DOHH2 (cell line): ENCODE results near the gene SLC1A2.

Source experiments
- H3F3A ChIP-seq: fragments of 200-600 bp; sonication (generic), shearing (Covaris generic); 2 replicates; pipeline ENCODE4 v1.6.0; 2016; ENCODE audit warnings: antibody characterized with exemption, mild to moderate bottlenecking; ENCODE audit not compliant: control insufficient read depth, insufficient read depth
- H3K27ac ChIP-seq: fragments of 200-600 bp; sonication (generic); 2 replicates; pipeline ENCODE4 v1.5.1; 2014; ENCODE audit warnings: low read depth, mild to moderate bottlenecking, low read length, moderate library complexity
- H3K27me3 ChIP-seq: fragments of 200-600 bp; sonication (generic); 2 replicates; pipeline ENCODE4 v1.6.1; 2014; ENCODE audit warnings: mild to moderate bottlenecking, low read length, mixed read lengths; ENCODE audit not compliant: control insufficient read depth
- H3K36me3 ChIP-seq: fragments of 200-600 bp; sonication (generic); 2 replicates; pipeline ENCODE4 v1.6.1; 2014; ENCODE audit warnings: mild to moderate bottlenecking, low read length, moderate library complexity, mixed read lengths; ENCODE audit not compliant: control insufficient read depth
- H3K4me1 ChIP-seq: fragments of 200-600 bp; sonication (generic); 2 replicates; pipeline ENCODE4 v1.6.1; 2014; ENCODE audit warnings: mild to moderate bottlenecking, low read length, mixed read lengths; ENCODE audit not compliant: control insufficient read depth
- H3K4me2 ChIP-seq: fragments of 200-600 bp; sonication (generic); 2 replicates; pipeline ENCODE4 v1.6.0; 2014; ENCODE audit warnings: mild to moderate bottlenecking, low read length, moderate library complexity
- H3K4me3 ChIP-seq: fragments of 200-600 bp; sonication (generic); 2 replicates; pipeline ENCODE4 v1.5.1; 2014; ENCODE audit warnings: mild to moderate bottlenecking, low read length, mixed read lengths
- H3K79me2 ChIP-seq: fragments of 200-600 bp; sonication (generic); 2 replicates; pipeline ENCODE4 v1.6.1; 2014; ENCODE audit warnings: mild to moderate bottlenecking, low read length, mixed read lengths; ENCODE audit not compliant: control insufficient read depth
- H3K9me2 ChIP-seq: fragments of 200-600 bp; sonication (generic); replicated peaks from 2 replicates; pipeline ENCODE4 v1.6.1; 2014; ENCODE audit warnings: mild to moderate bottlenecking, low read length, mixed read lengths; ENCODE audit not compliant: control insufficient read depth
- H3K9me3 ChIP-seq: fragments of 200-600 bp; sonication (generic); 2 replicates; pipeline ENCODE4 v1.6.1; 2014; ENCODE audit warnings: antibody characterized with exemption, low read length, mixed read lengths; ENCODE audit not compliant: control insufficient read depth, insufficient read depth
- H4K20me1 ChIP-seq: fragments of 200-600 bp; sonication (generic); 2 replicates; pipeline ENCODE4 v1.6.0; 2014; ENCODE audit warnings: low read depth, mild to moderate bottlenecking, antibody characterized with exemption, low read length, moderate library complexity; ENCODE audit not compliant: control insufficient read depth, insufficient read depth
- CTCF ChIP-seq: fragments of 200-600 bp; sonication (generic); IDR thresholded peaks from one replicate; pipeline ENCODE4 v1.5.1; 2014; ENCODE audit warnings: antibody characterized with exemption, mild to moderate bottlenecking, low read depth, low read length; ENCODE audit not compliant: poor library complexity, severe bottlenecking
- EZH2phosphoT487 ChIP-seq: fragments of 200-600 bp; sonication (generic); IDR thresholded peaks from 2 replicates; pipeline ENCODE4 v1.6.1; 2017; ENCODE audit warnings: borderline replicate concordance, mild to moderate bottlenecking, antibody characterized with exemption, low read length, moderate library complexity, mixed read lengths

Gene SLC1A2

GRCh38 chr11:35280727-35281126 lies 138.6 kb downstream of the SLC1A2 start:
- Histone ChIP-seq H3K9me3 (no peaks in the 10 kb centered on the region), H3K27me3 (no peaks in the 10 kb centered on the region), H3K4me2 (no peak overlapping the region), H3K4me1 (no peaks in the 10 kb centered on the region), H4K20me1 (no peaks in the 10 kb centered on the region), H3F3A (no peaks in the 10 kb centered on the region), H3K27ac (no peak overlapping the region), H3K4me3 (no peak overlapping the region), H3K36me3 (no peaks in the 10 kb centered on the region), H3K9me2 (no peaks in the 10 kb centered on the region), H3K79me2 (no peaks in the 10 kb centered on the region)
- TF ChIP-seq EZH2phosphoT487: no peak
- TF ChIP-seq CTCF: no peak

GRCh38 chr11:35277827-35278226 lies 141.5 kb downstream of the SLC1A2 start:
- H3K27ac ChIP-seq: no peak overlapping the region
- H3K36me3 ChIP-seq: no peaks in the 10 kb centered on the region
- peaks cover 4% of the 10 kb centered on the region; the same call in 1 of the 2 replicates for H3K27me3 ChIP-seq
- no peaks in the 10 kb centered on the region for H3K79me2 ChIP-seq
- H3F3A ChIP-seq: no peaks in the 10 kb centered on the region
- H3K9me2 ChIP-seq: no peaks in the 10 kb centered on the region
- no peaks in the 10 kb centered on the region for H4K20me1 ChIP-seq
- H3K4me2 ChIP-seq: no peak overlapping the region
- TF ChIP-seq EZH2phosphoT487: no peak
- H3K4me1 ChIP-seq: no peaks in the 10 kb centered on the region
- no peak overlapping the region for H3K4me3 ChIP-seq
- no peaks in the 10 kb centered on the region for H3K9me3 ChIP-seq

GRCh38 chr11:35276396-35277145 lies 142.8 kb downstream of the SLC1A2 start:
- H3K36me3 ChIP-seq: no peaks in the 10 kb centered on the region

More at GRCh38 chr11:35276396-35277145, 142.8 kb downstream of the SLC1A2 start:
- Histone ChIP-seq H3K4me1 (no peaks in the 10 kb centered on the region), H3K27me3 (peaks cover 4% of the 10 kb centered on the region; the same call in 1 of the 2 replicates), H3K9me2 (no peaks in the 10 kb centered on the region), H3K27ac (no peak overlapping the region), H3K4me3 (no peak overlapping the region), H3K4me2 (no peak overlapping the region), H4K20me1 (no peaks in the 10 kb centered on the region), H3K79me2 (no peaks in the 10 kb centered on the region), H3F3A (no peaks in the 10 kb centered on the region), H3K9me3 (no peaks in the 10 kb centered on the region)
- TF ChIP-seq EZH2phosphoT487: no peak
- no peak for TF ChIP-seq CTCF
